ENCODE results near the gene SAMD9L.

Gene SAMD9L

DNA sequence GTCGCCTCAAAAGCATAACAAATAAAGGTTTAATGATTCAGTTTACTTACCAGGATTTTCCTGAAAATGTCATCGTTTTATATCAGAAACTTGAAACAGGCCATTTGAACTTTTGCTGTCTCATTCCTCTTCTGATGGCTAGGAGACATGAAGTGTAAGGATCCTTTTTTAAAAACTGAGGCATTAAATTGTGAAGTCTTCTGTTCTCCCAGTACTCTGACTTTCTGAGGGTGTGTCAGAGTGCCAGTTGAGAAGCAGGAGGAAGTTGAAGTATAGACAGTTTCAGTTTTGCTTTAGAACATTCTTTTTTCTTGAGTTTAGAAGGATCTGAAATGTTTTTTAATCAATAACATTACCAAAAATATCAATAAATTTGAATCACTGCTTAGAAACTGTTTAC lies at the start of gene SAMD9L:
TSS of gene SAMD9L (minus strand) at position 242 of the 400 bp plus-strand sequence. CDS start 12,414 bp downstream, outside the sequence.
- DNase-seq (ENCODE audit: low read depth) = no peak

DNA sequence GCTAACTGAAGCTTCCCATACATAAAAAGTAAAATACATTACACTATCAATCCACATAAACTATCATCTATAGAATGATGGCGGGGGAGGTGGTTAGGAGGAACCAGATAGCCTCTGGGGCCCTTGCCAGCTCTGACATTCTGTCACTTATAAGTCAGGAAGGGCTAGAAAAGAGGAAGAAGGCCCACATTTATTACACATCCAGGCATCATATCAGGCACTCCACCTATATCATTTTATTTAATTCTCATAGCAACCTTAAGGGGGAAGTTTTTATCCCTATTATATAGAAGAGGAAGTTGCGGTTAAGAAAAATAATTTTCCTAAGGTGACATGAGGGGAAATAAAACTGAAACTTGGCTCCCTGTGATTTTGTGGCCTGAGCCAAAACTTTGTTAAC lies 48.2 kb upstream of the SAMD9L start:
- no peak for DNase-seq (ENCODE audit: low read depth)

GRCh38 chr7:93194386-93194785 lies 46.2 kb upstream of the SAMD9L start:
- DNase-seq (ENCODE audit: low read depth) = no peak

DNA sequence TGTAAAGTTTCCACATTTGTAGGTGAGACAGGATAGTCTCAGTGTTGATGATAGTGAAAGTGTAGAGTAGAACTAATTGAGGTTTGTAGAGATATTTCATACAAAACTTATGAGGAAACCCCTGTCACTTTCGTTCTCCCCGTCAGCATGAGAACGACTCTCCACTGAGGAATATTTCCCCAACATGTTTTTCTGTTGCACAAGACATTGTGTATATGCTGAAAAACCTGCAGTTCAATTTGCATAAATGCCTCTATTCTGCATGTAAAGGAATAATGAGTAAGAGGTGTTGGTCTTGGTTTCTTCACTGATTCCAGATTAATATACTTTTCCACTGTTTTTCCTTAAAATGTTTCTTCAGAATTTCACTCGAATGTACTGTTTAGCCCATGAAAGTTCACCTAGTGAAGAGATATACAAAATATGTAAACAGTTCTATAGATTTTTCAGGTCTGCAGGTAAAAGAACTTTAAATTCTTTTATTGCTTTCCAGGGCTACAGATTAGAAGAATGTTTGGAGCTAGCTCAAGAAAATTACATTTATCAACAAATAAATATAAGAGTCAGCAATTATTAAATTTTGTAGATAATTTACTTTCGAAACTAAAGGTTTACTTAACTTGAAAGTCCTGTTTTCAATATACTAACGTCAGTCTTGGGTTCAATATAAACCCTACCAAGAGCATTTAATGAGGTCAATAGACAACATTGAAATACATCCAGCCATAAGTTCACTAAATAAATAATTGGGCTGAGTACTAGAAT lies 40.9 kb upstream of the SAMD9L start:
- no peak for DNase-seq (ENCODE audit: low read depth)

DNA sequence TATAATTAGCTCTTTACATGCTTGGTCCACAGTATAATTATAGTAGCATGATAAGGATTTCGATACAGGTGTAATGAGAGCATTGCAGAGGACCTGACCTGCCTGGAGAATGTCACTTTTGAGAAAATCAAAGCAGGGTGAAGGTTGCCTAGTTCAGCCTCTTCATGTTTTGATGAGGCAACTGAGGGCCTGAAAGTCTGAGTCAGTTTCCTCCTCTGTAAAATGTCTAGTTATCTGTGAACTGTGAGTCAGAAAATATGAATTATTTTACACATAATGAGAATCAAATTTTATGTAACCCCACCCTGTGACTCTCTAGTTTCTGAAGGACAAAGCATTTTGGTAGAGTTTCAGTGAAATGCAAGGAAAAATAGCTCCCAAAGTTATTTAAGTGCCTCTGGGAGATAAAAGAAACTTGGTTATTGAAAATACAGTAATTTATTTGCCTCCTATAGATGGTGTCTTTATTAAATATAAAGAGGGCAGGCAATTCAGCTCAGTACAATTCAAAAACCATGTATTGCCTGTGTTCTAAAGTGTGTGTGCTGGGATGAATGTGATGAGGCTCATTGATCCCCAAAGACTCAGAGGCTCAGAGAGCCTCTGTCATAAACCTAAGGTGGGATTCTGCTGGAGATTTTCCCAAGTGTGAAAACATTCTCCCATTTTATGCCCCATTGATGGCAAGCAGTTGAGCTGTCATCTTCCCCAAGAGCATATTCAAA lies 37.3 kb upstream of the SAMD9L start:
- no peak for DNase-seq (ENCODE audit: low read depth)

GRCh38 chr7:93179173-93179572 lies 31.0 kb upstream of the SAMD9L start:
- DNase-seq (ENCODE audit: low read depth) = no peak

- DNase-seq (ENCODE audit: low read depth) = no peak
Observed at GRCh38 chr7:93178213-93178612, 30.0 kb upstream of the SAMD9L start.

DNA sequence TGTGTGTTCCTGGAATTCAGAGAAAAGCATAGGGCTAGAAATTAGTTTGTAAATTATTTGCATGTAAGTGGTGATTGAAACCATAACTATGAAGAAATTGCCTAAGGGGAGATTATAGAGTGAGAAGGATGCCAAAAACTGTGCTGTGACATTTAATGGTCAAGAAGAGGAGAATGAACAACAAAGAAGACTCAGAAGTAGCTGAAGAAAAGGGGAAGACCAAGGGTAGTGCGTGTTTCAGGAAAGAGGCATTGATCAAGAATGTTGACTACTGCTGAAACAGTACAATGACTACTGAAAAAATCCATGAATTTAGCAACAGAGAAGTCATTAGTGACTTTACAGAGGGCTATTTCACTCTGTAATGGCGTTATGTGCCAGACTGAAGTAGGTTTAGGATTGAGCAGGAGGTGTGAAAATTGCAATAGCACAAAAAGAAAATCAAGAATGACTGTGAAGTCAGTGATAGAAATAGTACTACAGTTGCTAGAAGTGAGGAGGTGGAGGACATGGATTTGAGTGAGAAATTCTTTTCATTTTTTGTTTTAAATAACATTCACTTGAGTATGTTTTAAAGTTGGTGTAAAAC lies 28.9 kb upstream of the SAMD9L start:
- DNase-seq (ENCODE audit: low read depth) = no peak

GRCh38 chr7:93175219-93175618 lies 27.0 kb upstream of the SAMD9L start:
- no peak for DNase-seq (ENCODE audit: low read depth)

- no peak for DNase-seq (ENCODE audit: low read depth)
Observed at GRCh38 chr7:93172683-93173082, 24.5 kb upstream of the SAMD9L start.

- DNase-seq (ENCODE audit: low read depth) = no peak
Observed at GRCh38 chr7:93171606-93172226, 23.5 kb upstream of the SAMD9L start.

DNA sequence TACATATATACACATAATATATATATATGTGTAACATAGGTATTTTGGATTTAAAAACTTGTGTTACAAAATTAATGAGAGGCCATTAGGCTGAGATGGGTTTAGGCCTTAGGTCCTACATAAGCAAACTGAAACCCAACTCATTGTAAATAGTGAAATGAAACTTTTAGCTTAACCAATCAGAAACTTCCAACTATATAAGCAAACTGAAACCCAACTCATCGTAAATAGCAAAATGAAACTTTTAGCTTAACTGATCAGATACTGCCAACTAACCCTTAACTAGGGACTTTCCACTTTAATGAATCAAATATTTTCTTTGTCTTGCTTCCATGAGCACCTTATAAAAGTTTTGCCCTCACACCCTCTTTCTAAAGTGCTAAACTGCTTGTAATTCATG lies 17.3 kb upstream of the SAMD9L start:
- no peak for DNase-seq (ENCODE audit: low read depth)

GRCh38 chr7:93164766-93165165 lies 16.6 kb upstream of the SAMD9L start:
- no peak for DNase-seq (ENCODE audit: low read depth)

DNA sequence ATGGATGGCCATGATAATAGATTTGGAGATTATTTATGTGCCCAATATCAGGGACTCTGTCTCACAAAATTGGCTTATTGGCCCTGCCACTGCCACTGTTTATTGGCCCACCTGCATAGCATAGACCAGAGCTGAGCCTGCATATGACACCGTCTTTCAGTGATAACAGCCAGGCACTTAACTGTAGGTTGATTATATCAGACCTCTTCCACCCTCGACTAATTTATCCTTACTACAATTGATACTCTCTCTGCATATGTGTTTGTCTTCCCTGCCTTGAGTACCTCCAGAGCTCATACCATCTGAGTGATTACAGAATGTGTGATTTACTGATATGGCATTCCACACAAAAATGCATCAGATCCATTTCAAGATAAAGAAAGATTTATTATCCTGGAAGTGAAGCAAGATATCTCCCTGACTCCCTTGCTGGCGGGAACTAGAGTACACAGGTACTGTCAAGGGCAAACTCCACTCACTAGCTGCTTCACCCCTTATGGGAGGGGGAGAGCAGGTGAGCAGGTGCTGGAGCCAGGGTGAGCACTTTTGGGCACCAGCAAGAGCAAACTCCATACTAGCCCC lies 13.1 kb upstream of the SAMD9L start:
- DNase-seq (ENCODE audit: low read depth) = no peak

DNA sequence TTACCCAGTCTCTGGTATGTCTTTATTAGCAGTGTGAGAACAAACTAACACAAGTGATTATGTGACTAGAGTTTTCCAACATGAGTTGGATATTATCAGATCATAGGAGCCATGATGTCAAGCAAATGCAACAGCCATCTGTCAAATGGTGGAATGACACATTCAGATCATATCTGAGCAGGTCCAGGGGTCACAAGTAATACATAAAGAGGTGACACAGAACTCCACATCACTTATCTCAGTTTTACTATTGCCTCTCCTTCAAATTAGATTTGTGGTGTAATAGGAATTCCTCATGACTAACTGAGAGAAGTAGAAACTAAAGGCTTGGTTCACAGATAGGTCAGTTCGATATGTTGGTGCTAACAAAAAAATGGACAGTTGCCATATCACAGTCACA lies 12.2 kb upstream of the SAMD9L start:
- no peak for DNase-seq (ENCODE audit: low read depth)

DNA sequence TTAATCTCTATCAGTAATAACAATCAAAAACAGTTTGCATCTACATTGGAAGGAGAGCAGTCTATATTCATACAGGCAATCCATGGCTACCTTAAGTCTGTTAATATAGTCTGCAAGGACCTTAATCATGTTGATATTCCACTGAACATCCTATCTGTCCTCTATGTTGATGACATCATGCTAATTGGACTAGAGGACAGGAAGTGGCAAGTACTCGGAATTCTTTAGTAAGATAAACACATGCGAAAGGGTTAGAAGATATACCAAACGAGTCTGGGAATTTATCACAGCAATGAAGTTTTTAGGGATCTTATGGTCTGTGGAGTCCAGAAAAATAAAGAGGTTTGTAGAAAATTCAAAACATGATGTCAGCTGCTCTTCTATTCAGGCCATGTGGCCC lies 11.3 kb upstream of the SAMD9L start:
- DNase-seq (ENCODE audit: low read depth) = no peak

GRCh38 chr7:93156884-93157283 lies 8.7 kb upstream of the SAMD9L start:
- no peak for DNase-seq (ENCODE audit: low read depth)

DNA sequence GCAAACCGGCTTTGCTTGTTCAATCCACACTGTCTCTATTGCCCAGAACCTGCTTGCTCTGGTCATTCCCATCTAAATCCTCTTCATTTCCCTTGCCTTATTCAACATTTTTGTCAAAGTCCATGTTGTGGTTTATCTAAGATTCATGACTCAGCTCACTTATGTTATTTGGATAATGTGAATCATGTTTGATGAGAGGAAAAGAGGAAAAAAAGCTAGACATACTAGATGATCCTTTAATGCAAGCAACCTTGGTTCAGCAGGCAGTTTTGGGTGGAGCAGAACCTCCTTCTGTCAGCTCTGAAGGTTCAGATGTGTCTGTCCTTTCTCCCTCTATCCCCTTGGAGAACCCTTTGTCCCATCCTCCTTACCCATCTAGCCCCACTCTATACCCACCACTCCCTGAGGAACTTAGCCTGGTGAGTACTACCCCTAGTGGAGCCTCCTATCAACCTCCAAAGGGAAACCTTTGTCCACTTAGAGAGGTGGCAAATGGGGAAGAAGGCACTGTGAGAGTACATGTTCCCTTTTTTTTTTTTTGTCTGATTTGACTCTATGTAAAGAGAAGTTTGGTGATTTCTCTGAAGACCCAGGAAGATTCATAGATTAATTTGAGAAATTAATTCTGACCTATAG lies 2.1 kb upstream of the SAMD9L start:
- DNase-seq (ENCODE audit: low read depth) = no peak

DNA sequence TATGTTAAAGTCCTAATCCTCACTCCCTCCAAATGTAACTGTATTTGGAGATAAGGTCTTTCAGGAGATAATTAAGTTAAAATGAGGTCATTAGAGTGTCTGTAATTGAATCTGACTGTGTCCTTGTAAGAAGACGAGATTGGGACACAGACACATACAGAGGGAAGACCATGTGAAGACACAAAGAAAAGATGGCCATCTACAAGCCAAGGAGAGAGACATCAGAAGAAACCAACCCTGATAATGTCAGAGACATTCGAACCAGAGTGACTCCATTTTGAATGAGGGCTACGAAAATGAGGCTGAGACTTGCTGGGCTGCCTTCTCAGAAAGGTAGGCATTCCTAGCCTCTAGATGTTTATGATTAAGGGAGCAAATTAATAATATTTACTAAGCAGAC lies 542 bp upstream of the SAMD9L start:
- DNase-seq (ENCODE audit: low read depth) = no peak

- no peak for DNase-seq (ENCODE audit: low read depth)
Observed at GRCh38 chr7:93147363-93147762, 822 bp downstream of the SAMD9L start.

- no peak for DNase-seq (ENCODE audit: low read depth)
Observed at GRCh38 chr7:93146472-93147141, 1.6 kb downstream of the SAMD9L start.

Measured in GM04503 (cell line).